CD14-positive monocyte (primary cell): ENCODE results near the gene PARP4. TPM values are rescaled to one million over a fixed set of nuclear protein-coding genes. Genes with fewer than 3 reads are reported as not detected.

Experiments used
- DNase-seq, 3 donors: peaks; one replicate each; pipeline ENCODE4 v3.0.0-alpha.2; 2011 to 2022
- H2AFZ ChIP-seq: 2 replicates; pipeline ENCODE4 v1.6.0; 2012; ENCODE audit warnings: mild to moderate bottlenecking, low read depth, low read length, inconsistent platforms; ENCODE audit not compliant: insufficient read depth, poor library complexity, severe bottlenecking
- H3K27ac ChIP-seq, 2 donors: 1 replicate in 1 of 2; 2 replicates in 1 of 2; pipeline ENCODE4 v1.5.1; 2012 to 2013; ENCODE audit warnings: low read length in 2 of 2, control low read depth in 1 of 2, inconsistent platforms in 1 of 2, low read depth in 1 of 2, mild to moderate bottlenecking in 1 of 2
- H3K27me3 ChIP-seq, 2 donors: one replicate each; pipeline versions ENCODE4 v1.6.0 to v1.6.1; 2011 to 2013; ENCODE audit warnings: low read length in 2 of 2; ENCODE audit not compliant: control insufficient read depth in 2 of 2, insufficient read depth in 2 of 2
- H3K36me3 ChIP-seq, 2 donors: replicated peaks in 1 of 2; 1 replicate in 1 of 2; 2 replicates in 1 of 2; pipeline versions ENCODE4 v1.5.1 to v1.6.1; 2012 to 2013; ENCODE audit warnings: low read length in 2 of 2, control low read depth in 1 of 2, inconsistent platforms in 1 of 2, mild to moderate bottlenecking in 1 of 2; ENCODE audit not compliant: insufficient read depth in 2 of 2, control insufficient read depth in 1 of 2
- H3K4me1 ChIP-seq, 2 donors: 1 replicate in 1 of 2; 2 replicates in 1 of 2; pipeline versions ENCODE4 v1.5.1 to v1.6.1; 2012 to 2013; ENCODE audit warnings: low read length in 2 of 2, control low read depth in 1 of 2, inconsistent platforms in 1 of 2, mild to moderate bottlenecking in 1 of 2, moderate library complexity in 1 of 2; ENCODE audit not compliant: insufficient read depth in 2 of 2, control insufficient read depth in 1 of 2
- H3K4me2 ChIP-seq: replicated peaks from 2 replicates; pipeline ENCODE3; 2012; ENCODE audit warnings: low read length, moderate library complexity, mild to moderate bottlenecking; ENCODE audit not compliant: poor library complexity, severe bottlenecking; ENCODE audit errors: extremely low read depth
- H3K4me3 ChIP-seq, 3 experiments: fragments of 200-600 bp in 1 of 3; sonication (generic) in 1 of 3; replicated peaks in 1 of 3; 1 replicate in 2 of 3; 2 replicates in 1 of 3; pipeline ENCODE4 v1.5.1; 2011 to 2013; ENCODE audit warnings: low read length in 3 of 3, mild to moderate bottlenecking in 3 of 3, control low read depth in 2 of 3, low read depth in 2 of 3, inconsistent platforms in 1 of 3, moderate library complexity in 1 of 3
- H3K79me2 ChIP-seq: 2 replicates; pipeline ENCODE4 v1.6.0; 2012; ENCODE audit warnings: mild to moderate bottlenecking, control low read depth, inconsistent platforms, low read length, moderate library complexity; ENCODE audit not compliant: insufficient read depth
- H3K9ac ChIP-seq: 2 replicates; pipeline ENCODE4 v1.6.0; 2017; ENCODE audit warnings: low read length, mild to moderate bottlenecking; ENCODE audit not compliant: insufficient read depth, poor library complexity, severe bottlenecking
- H3K9me3 ChIP-seq, 2 donors: replicated peaks in 1 of 2; 1 replicate in 1 of 2; 2 replicates in 1 of 2; pipeline versions ENCODE4 v1.5.1 to v1.6.1; 2012 to 2013; ENCODE audit warnings: low read length in 2 of 2, control low read depth in 1 of 2; ENCODE audit not compliant: control insufficient read depth in 1 of 2, insufficient read depth in 1 of 2
- H4K20me1 ChIP-seq: 2 replicates; pipeline ENCODE4 v1.6.0; 2012; ENCODE audit warnings: mild to moderate bottlenecking, low read length, control low read depth, moderate library complexity; ENCODE audit not compliant: insufficient read depth
- H3K27ac Mint-ChIP-seq, 7 donors: one replicate each; pipeline ENCODE4 v1.8.0; 2020; ENCODE audit warnings: mild to moderate bottlenecking in 7 of 7, mixed read lengths in 7 of 7, moderate library complexity in 6 of 7, inconsistent platforms in 2 of 7
- H3K27me3 Mint-ChIP-seq, 3 donors: one replicate each; pipeline ENCODE4 v1.8.0; 2021 to 2022; ENCODE audit warnings: low read depth in 3 of 3, mild to moderate bottlenecking in 3 of 3, mixed read lengths in 3 of 3, moderate library complexity in 3 of 3, inconsistent platforms in 1 of 3
- H3K36me3 Mint-ChIP-seq, 2 donors: one replicate each; pipeline ENCODE4 v1.8.0; 2020; ENCODE audit warnings: mixed read lengths in 2 of 2, inconsistent platforms in 1 of 2, mild to moderate bottlenecking in 1 of 2
- H3K4me1 Mint-ChIP-seq: one replicate; pipeline ENCODE4 v1.8.0; 2020; ENCODE audit warnings: mild to moderate bottlenecking, mixed read lengths
- H3K4me3 Mint-ChIP-seq, 2 donors: one replicate each; pipeline ENCODE4 v1.8.0; 2020; ENCODE audit warnings: mild to moderate bottlenecking in 2 of 2, mixed read lengths in 2 of 2, moderate library complexity in 1 of 2
- H3K9me3 Mint-ChIP-seq, 7 donors: one replicate each; pipeline ENCODE4 v1.8.0; 2020 to 2022; ENCODE audit warnings: mixed read lengths in 7 of 7, mild to moderate bottlenecking in 6 of 7, moderate library complexity in 6 of 7, inconsistent platforms in 2 of 7
- WGBS: methylation state at CpG from one replicate; pipeline ENCODE4 v1.1.5; 2013; ENCODE audit warnings: missing lambda C conversion rate; ENCODE audit not compliant: insufficient coverage; 5-methylcytosine and 5-hydroxymethylcytosine counted together
- intact Hi-C, 2 donors: fragments of 100-400 bp; cut with micrococcal nuclease; formaldehyde crosslinking; loops; one replicate each; pipeline versions ENCODE4 v1.15.0 to v1.15.1; 2023
- polyA plus RNA-seq, 3 donors: library from polyadenylated mRNA; depleted of rRNA in 1 of 3; unstranded in 2 of 3; stranded (reverse) in 1 of 3; fragments of 300-500 nt in 2 of 3; fragments of >200 nt in 1 of 3; fragmentation: Illumina TruSeq in 2 of 3; gene quantifications; 1 replicate in 2 of 3; 2 replicates in 1 of 3; pipeline ENCODE4 v1.2.3, GENCODE V29; 2012 to 2021
- TF ChIP-seq, protein P1 (sequence below): fragments of 200-600 bp; IDR thresholded peaks from one replicate; pipeline ENCODE4 v1.8.0; 2022; ENCODE audit warnings: antibody characterized with exemption, mild to moderate bottlenecking

The PARP4 gene
- polyA plus RNA-seq, 3 donors = 34.0 to 56.8 (median 51.9) TPM

DNA sequence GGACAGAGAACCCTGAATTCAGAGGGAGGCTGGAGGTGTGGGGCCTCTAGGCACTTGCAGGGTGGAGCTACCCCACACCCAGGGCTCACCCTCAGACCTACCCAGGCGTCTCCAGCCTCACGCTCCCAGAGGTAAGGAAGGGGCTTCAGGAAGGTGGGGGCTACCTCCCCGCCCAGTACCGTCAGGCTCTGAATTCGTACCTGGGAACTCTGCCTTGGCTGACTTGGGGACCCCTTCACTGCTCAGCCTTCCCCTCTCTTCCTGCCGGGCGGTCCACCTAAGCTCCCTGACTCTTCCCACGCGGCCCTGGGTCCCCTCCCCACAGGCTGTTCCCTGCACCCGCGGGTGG, 28.5 kb upstream of the PARP4 start:
- no peaks in the 10 kb centered on the region for H3K79me2 ChIP-seq
- H3K36me3 Mint-ChIP-seq = peaks cover 0 to 4% of the 10 kb centered on the region in 2 donors
- peak overlapping the region; percentile 82 to 92 for H3K4me3 Mint-ChIP-seq
- peak overlapping the region; percentile 72 for H3K4me2 ChIP-seq
- H3K27me3 Mint-ChIP-seq = peaks cover 38 to 64% (median 39%) of the 10 kb centered on the region in 3 donors
- peak overlapping the region; percentile 81 for H2AFZ ChIP-seq
- TF ChIP-seq, protein P1, sequence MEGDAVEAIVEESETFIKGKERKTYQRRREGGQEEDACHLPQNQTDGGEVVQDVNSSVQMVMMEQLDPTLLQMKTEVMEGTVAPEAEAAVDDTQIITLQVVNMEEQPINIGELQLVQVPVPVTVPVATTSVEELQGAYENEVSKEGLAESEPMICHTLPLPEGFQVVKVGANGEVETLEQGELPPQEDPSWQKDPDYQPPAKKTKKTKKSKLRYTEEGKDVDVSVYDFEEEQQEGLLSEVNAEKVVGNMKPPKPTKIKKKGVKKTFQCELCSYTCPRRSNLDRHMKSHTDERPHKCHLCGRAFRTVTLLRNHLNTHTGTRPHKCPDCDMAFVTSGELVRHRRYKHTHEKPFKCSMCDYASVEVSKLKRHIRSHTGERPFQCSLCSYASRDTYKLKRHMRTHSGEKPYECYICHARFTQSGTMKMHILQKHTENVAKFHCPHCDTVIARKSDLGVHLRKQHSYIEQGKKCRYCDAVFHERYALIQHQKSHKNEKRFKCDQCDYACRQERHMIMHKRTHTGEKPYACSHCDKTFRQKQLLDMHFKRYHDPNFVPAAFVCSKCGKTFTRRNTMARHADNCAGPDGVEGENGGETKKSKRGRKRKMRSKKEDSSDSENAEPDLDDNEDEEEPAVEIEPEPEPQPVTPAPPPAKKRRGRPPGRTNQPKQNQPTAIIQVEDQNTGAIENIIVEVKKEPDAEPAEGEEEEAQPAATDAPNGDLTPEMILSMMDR = peak; percentile 18
- peaks cover 6 to 7% of the 10 kb centered on the region in 2 donors for H3K4me1 ChIP-seq
- H3K27ac Mint-ChIP-seq = peak overlapping the region in 2 of 7 donors; percentile 33 to 87
- no peaks in the 10 kb centered on the region for H3K36me3 ChIP-seq
- H3K4me1 Mint-ChIP-seq = peaks cover 6% of the 10 kb centered on the region
- H3K27me3 ChIP-seq = peaks cover 10 to 46% of the 10 kb centered on the region in 2 donors
- WGBS = 47% methylated on average over 10 of the region's 11 CpGs
- peaks cover 0 to 7% (median 3%) of the 10 kb centered on the region in 7 donors for H3K9me3 Mint-ChIP-seq
- intact Hi-C loops = no loop called here
- peak overlapping the region; percentile 53 for H3K9ac ChIP-seq
- H4K20me1 ChIP-seq = no peaks in the 10 kb centered on the region
- H3K4me3 ChIP-seq = peak overlapping the region; percentile 20 to 72 (median 60)
- no peaks in the 10 kb centered on the region for H3K9me3 ChIP-seq
- DNase-seq = no peak
- no peak overlapping the region for H3K27ac ChIP-seq

DNA sequence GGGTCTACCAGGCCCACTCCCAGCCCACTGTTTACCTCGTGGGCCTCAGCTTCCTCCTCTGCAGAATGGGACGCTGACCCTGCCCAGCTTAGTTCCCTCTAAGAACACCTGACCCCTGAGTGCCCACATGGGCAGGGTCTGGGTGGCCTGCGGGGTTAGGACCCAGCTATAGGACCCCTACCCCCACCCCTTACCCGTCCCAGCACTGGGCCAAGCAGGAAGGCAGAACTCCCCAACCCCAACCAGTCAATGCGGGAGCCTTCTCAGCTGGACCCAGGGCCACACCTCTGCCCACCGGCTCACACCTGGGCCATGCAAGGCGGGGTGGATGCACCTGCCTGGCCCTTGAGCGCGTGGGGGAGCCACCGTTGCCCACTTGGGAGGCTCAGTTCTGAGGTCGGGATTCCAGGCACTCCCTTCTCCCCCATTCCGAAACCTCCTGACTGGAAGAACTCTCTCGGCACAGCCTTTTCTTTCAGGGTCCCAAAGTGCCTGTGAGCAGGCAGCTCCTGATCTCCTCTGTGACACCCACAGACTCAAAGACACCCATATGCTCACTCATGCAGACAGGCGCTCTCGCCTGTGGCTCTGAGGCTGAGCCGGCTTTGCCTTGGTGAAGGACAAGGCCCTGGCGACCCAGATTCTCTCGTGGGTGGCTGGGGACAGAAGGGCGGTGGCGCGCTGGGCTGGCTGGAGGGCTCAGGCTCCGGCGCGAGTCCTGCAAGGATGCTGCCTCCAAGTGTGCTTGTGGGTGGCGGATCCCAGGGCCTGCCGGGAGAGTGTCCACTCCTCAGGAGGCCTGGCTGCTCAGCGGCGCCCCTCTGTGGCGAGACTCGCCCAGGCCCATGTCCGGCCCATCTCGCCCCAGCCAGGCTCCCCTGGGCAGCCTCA, 27.9 kb upstream of the PARP4 start:
- peaks cover 0 to 7% (median 3%) of the 10 kb centered on the region in 7 donors for H3K9me3 Mint-ChIP-seq
- peak in 1 of 3 donors; percentile 9 for DNase-seq

More for the DNA sequence above, 27.9 kb upstream of the PARP4 start:
- 91% methylated on average over 27 of the region's 32 CpGs for WGBS
- TF ChIP-seq, protein P1 = peak; percentile 39
- intact Hi-C loops = no loop called here
- no peaks in the 10 kb centered on the region for H3K79me2 ChIP-seq
- H3K4me3 ChIP-seq = peak overlapping the region in 1 of 3 experiments; percentile 60
- H3K27me3 ChIP-seq = peaks cover 10 to 50% of the 10 kb centered on the region in 2 donors
- H3K36me3 Mint-ChIP-seq = peaks cover 0 to 4% of the 10 kb centered on the region in 2 donors
- H3K4me1 Mint-ChIP-seq = peaks cover 6% of the 10 kb centered on the region
- peak overlapping the region in 1 of 2 donors; percentile 74 for H3K4me3 Mint-ChIP-seq
- peaks cover 6 to 7% of the 10 kb centered on the region in 2 donors for H3K4me1 ChIP-seq
- H3K9me3 ChIP-seq = no peaks in the 10 kb centered on the region
- H3K27ac ChIP-seq = no peak overlapping the region
- H3K27ac Mint-ChIP-seq = no peak overlapping the region
- no peak overlapping the region for H3K9ac ChIP-seq
- H3K4me2 ChIP-seq = no peak overlapping the region
- H3K27me3 Mint-ChIP-seq = peaks cover 38 to 61% (median 42%) of the 10 kb centered on the region in 3 donors
- H4K20me1 ChIP-seq = no peaks in the 10 kb centered on the region
- no peaks in the 10 kb centered on the region for H3K36me3 ChIP-seq
- no peak overlapping the region for H2AFZ ChIP-seq
